ENCODE data around the gene TEN1. TPM values are rescaled to one million over a fixed set of nuclear protein-coding genes. Genes with fewer than 3 reads are reported as not detected.
A peak's percentile ranks its signal among the peaks of the same experiment; 100 is the strongest.
"Not testable (repeated sequence)": the region's sequence is repeated elsewhere in the genome, so short reads cannot be mapped to it uniquely, and the experiment has no call there.

Gene TEN1
- total and polyA plus RNA-seq, 5 donors from 2014 or later: 17.3 to 26.1 (median 21.2) TPM

DNA sequence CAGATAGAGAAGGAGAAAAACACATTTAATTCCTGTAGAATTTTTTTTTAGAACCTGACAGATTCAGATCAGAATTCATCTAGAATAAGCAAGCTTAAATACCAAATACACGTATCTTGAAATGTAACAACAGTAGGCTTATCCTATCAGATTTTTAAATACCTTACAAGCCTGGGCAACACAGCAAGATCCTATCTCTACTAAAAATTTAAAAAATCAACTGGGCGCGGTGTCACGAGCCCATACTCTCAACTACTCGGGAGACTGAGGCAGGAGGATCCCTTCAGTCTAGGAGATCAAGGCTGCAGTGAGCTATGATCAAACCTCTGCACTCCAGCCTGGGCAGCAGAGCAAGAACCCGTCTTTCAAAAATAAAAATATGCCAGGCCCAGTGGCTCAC lies 13.6 kb upstream of the TEN1 start:
- Mint-ChIP-seq H3K4me3 (peak overlapping the region in 1 of 4 donors; percentile 87), H3K27me3 (no peaks in the 10 kb centered on the region), H3K36me3 (peaks cover 9% of the 10 kb centered on the region), H3K9me3 (no peaks in the 10 kb centered on the region), H3K27ac (peak overlapping the region in 1 of 3 donors; percentile 61), H3K4me1 (peaks cover 7 to 16% (median 14%) of the 10 kb centered on the region in 4 donors)
- H3K27me3 ChIP-seq (ENCODE audit: control insufficient read depth, insufficient read depth, low read length): no peaks in the 10 kb centered on the region
- no peak overlapping the region for H3K27ac ChIP-seq (ENCODE audit: insufficient read depth, low read length, poor library complexity, severe bottlenecking)
- no peaks in the 10 kb centered on the region for H3K9me3 ChIP-seq (ENCODE audit: control insufficient read depth in 2 of 2, low read length in 2 of 2)
- H3K4me1 ChIP-seq (ENCODE audit: control insufficient read depth, insufficient read depth, low read length, poor library complexity, severe bottlenecking): no peaks in the 10 kb centered on the region
- no peak overlapping the region for H3K4me3 ChIP-seq (ENCODE audit: low read depth, low read length)
- no peak for DNase-seq
- H3K36me3 ChIP-seq (ENCODE audit: control insufficient read depth, insufficient read depth, low read length): peaks cover 10% of the 10 kb centered on the region
- ATAC-seq (ENCODE audit: low read depth in 2 of 2): no peak

DNA sequence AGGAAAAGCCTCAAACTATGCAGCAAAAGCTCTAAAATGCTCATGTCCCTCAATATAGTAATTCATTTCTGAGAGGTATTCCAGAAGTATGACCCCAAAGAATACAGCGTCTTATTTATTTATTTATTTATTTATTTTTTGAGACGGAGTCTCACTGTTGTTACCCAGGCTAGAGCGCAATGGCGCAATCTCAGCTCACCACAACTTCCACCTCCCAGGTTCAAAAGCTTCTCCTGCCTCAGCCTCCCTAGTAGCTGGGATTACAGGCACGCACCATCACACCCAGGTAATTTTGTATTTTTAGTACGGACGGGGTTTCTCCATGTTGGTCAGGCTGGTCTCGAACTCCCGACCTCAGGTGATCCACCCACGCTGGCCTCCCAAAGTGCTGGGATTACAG lies 10.0 kb upstream of the TEN1 start:
- H3K27ac Mint-ChIP-seq; DNase-seq; H3K27ac ChIP-seq (ENCODE audit: insufficient read depth, low read length, poor library complexity, severe bottlenecking); H3K9me3 ChIP-seq (ENCODE audit: control insufficient read depth in 2 of 2, low read length in 2 of 2); H3K27me3 Mint-ChIP-seq; H3K27me3 ChIP-seq (ENCODE audit: control insufficient read depth, insufficient read depth, low read length); H3K4me1 ChIP-seq (ENCODE audit: control insufficient read depth, insufficient read depth, low read length, poor library complexity, severe bottlenecking); H3K4me3 ChIP-seq (ENCODE audit: low read depth, low read length); H3K4me3 Mint-ChIP-seq; ATAC-seq (ENCODE audit: low read depth in 2 of 2); H3K9me3 Mint-ChIP-seq: not testable (repeated sequence)
- peaks cover 28% of the 10 kb centered on the region for H3K36me3 Mint-ChIP-seq
- peaks cover 15 to 22% (median 19%) of the 10 kb centered on the region in 4 donors for H3K4me1 Mint-ChIP-seq
- peaks cover 25% of the 10 kb centered on the region for H3K36me3 ChIP-seq (ENCODE audit: control insufficient read depth, insufficient read depth, low read length)

DNA sequence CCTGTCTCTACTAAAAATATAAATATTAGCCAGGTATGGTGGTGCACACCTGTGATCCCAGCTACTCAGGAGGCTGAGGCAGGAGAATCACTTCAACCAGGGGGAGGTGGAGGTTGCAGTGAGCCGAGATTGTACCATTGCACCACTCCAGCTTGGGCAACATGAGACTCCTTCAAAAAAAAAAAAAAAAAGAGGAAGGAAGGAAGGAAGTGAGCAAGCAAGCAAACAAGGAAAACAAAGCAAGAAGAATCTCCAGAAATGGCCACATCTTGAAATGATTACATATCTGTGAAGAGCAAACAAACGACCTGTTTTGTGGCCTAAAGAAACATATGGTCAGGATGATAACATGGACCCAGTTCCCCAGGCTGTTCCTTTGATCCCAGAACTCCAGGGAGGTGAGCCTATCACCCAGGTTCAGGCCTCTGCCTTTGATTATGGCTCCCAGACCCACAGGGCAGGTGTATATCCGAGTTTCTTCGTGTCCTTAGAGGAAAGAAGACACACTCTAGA lies 9.0 kb upstream of the TEN1 start:
- Mint-ChIP-seq H3K27me3 (no peaks in the 10 kb centered on the region), H3K9me3 (no peaks in the 10 kb centered on the region), H3K4me3 (no peak overlapping the region), H3K27ac (no peak overlapping the region), H3K4me1 (peaks cover 19 to 26% (median 23%) of the 10 kb centered on the region in 4 donors), H3K36me3 (peaks cover 31% of the 10 kb centered on the region)
- ATAC-seq (ENCODE audit: low read depth in 2 of 2) (no peak), DNase-seq (no peak)
- H3K36me3 ChIP-seq (ENCODE audit: control insufficient read depth, insufficient read depth, low read length): peaks cover 25% of the 10 kb centered on the region
- H3K9me3 ChIP-seq (ENCODE audit: control insufficient read depth in 2 of 2, low read length in 2 of 2): no peaks in the 10 kb centered on the region
- no peaks in the 10 kb centered on the region for H3K27me3 ChIP-seq (ENCODE audit: control insufficient read depth, insufficient read depth, low read length)
- H3K4me1 ChIP-seq (ENCODE audit: control insufficient read depth, insufficient read depth, low read length, poor library complexity, severe bottlenecking): no peaks in the 10 kb centered on the region
- no peak overlapping the region for H3K4me3 ChIP-seq (ENCODE audit: low read depth, low read length)
- H3K27ac ChIP-seq (ENCODE audit: insufficient read depth, low read length, poor library complexity, severe bottlenecking): no peak overlapping the region

DNA sequence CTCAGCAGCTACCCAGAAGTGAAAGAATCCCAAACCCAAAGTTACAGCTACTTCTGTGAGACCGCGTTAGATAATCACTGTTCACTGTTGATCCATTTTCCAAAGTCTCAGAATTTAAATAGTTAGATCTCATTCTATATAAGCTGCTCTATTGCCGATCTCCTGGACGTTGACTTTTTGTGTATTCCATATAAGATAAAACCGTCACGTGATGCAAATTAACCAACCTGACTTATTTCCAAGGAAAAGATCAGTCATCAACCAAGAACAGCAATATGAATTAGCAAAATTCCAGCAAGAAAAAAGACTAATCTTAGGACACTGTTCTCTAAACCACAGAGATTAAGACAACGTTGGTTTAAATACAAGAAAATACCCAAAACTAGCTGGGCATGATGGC lies 8.4 kb upstream of the TEN1 start:
- Histone ChIP-seq H3K4me1 (ENCODE audit: control insufficient read depth, insufficient read depth, low read length, poor library complexity, severe bottlenecking) (no peaks in the 10 kb centered on the region), H3K27ac (ENCODE audit: insufficient read depth, low read length, poor library complexity, severe bottlenecking) (no peak overlapping the region), H3K9me3 (ENCODE audit: control insufficient read depth in 2 of 2, low read length in 2 of 2) (no peaks in the 10 kb centered on the region), H3K36me3 (ENCODE audit: control insufficient read depth, insufficient read depth, low read length) (peaks cover 25% of the 10 kb centered on the region), H3K4me3 (ENCODE audit: low read depth, low read length) (no peak overlapping the region), H3K27me3 (ENCODE audit: control insufficient read depth, insufficient read depth, low read length) (no peaks in the 10 kb centered on the region)
- Mint-ChIP-seq H3K4me1 (peaks cover 19 to 27% (median 24%) of the 10 kb centered on the region in 4 donors), H3K4me3 (no peak overlapping the region), H3K27ac (peak overlapping the region in 1 of 3 donors; percentile 40), H3K36me3 (peaks cover 31% of the 10 kb centered on the region), H3K9me3 (no peaks in the 10 kb centered on the region), H3K27me3 (no peaks in the 10 kb centered on the region)
- ATAC-seq (ENCODE audit: low read depth in 2 of 2): no peak
- no peak for DNase-seq

DNA sequence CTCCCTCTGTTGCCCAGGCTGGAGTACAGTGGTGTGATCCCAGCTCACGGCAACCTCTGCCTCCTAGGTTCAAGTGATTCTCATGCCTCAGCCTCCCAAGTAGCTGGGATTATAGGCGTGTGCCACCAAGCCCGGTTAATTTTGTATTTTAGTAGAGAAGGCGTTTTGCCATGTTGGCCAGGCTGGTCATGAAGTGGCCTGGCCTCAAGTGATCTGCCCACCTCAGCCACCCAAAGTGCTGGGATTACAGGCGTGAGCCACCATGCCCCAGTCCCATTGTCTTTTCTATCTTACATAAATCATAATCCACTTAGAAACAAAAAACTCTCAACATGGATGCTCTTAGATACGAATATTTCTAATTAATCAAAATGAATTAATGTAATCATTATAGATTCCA lies 3.9 kb upstream of the TEN1 start:
- peaks cover 25 to 56% (median 38%) of the 10 kb centered on the region in 4 donors for H3K4me1 Mint-ChIP-seq
- H3K4me3 ChIP-seq (ENCODE audit: low read depth, low read length); H3K9me3 ChIP-seq (ENCODE audit: control insufficient read depth in 2 of 2, low read length in 2 of 2); H3K27me3 ChIP-seq (ENCODE audit: control insufficient read depth, insufficient read depth, low read length); DNase-seq; H3K27me3 Mint-ChIP-seq; H3K9me3 Mint-ChIP-seq; ATAC-seq (ENCODE audit: low read depth in 2 of 2); H3K27ac ChIP-seq (ENCODE audit: insufficient read depth, low read length, poor library complexity, severe bottlenecking); H3K27ac Mint-ChIP-seq: not testable (repeated sequence)
- H3K4me3 Mint-ChIP-seq: peak overlapping the region in 3 of 4 donors; percentile 38 to 61 (median 44)
- peaks cover 29% of the 10 kb centered on the region for H3K36me3 Mint-ChIP-seq
- Histone ChIP-seq H3K36me3 (ENCODE audit: control insufficient read depth, insufficient read depth, low read length) (peaks cover 18% of the 10 kb centered on the region), H3K4me1 (ENCODE audit: control insufficient read depth, insufficient read depth, low read length, poor library complexity, severe bottlenecking) (peaks cover 24% of the 10 kb centered on the region)

DNA sequence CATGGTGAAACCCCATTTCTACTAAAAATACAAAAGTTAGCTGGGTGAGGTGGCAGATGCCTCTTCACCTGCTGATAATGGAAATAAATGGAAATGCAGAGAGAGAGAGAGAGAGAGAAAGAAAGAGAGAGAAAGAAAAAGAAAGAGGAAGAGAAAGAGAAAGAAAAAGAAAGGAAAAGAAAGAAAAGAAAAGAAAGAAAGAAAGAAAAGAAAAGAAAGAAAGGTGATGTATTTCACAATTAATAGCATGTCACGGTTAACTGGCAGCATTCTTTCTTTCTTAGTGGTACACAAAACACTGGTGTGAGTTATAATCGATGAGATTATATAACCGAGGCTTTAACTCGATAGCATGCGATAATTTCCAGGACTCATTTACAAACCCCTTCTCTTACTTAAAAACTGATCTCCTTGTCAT lies 3.3 kb upstream of the TEN1 start:
- ATAC-seq (ENCODE audit: low read depth in 2 of 2): no peak
- Mint-ChIP-seq H3K27ac (peak overlapping the region in 2 of 3 donors; percentile 12 to 76), H3K4me1 (peaks cover 24 to 57% (median 41%) of the 10 kb centered on the region in 4 donors), H3K27me3 (no peaks in the 10 kb centered on the region), H3K9me3 (no peaks in the 10 kb centered on the region), H3K36me3 (peaks cover 24% of the 10 kb centered on the region), H3K4me3 (peak overlapping the region in 3 of 4 donors; percentile 38 to 65 (median 61))
- Histone ChIP-seq H3K27ac (ENCODE audit: insufficient read depth, low read length, poor library complexity, severe bottlenecking) (no peak overlapping the region), H3K4me1 (ENCODE audit: control insufficient read depth, insufficient read depth, low read length, poor library complexity, severe bottlenecking) (peaks cover 29% of the 10 kb centered on the region), H3K9me3 (ENCODE audit: control insufficient read depth in 2 of 2, low read length in 2 of 2) (no peaks in the 10 kb centered on the region), H3K36me3 (ENCODE audit: control insufficient read depth, insufficient read depth, low read length) (peaks cover 14% of the 10 kb centered on the region), H3K4me3 (ENCODE audit: low read depth, low read length) (no peak overlapping the region), H3K27me3 (ENCODE audit: control insufficient read depth, insufficient read depth, low read length) (no peaks in the 10 kb centered on the region)
- no peak for DNase-seq

DNA sequence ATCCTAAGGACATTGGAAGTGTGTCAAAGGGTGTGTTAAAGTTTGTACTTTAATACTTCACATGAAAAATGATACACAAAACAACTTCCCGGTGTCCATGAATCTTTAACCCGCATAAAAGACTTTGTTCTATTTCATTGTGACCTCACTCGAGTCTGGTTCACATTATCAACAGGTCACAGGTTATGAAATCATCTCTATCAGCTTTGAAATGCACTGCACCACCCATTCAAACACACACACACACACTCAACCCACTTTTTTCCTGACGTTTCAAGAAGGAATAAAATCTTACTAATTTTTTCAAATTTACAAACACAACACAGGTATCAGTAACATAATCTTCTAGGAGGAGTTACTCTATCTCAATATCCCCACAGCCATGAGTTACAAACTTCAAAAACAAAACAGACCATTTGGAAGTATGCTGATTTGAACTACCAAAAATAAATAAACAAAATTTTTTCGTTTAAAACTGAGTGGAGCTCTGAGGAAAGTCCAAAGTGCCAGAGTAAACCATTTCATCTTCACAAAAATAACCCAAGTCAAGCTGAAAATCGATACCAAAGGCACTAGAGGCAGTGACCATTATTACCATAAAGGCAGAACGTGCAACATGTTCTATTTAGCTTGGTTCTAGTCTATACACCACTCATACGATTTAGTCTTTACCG lies 2.7 kb upstream of the TEN1 start:
- H3K4me1 Mint-ChIP-seq: peaks cover 24 to 62% (median 42%) of the 10 kb centered on the region in 4 donors

More for the DNA sequence above, 2.7 kb upstream of the TEN1 start:
- peaks cover 14% of the 10 kb centered on the region for H3K36me3 ChIP-seq (ENCODE audit: control insufficient read depth, insufficient read depth, low read length)
- no peaks in the 10 kb centered on the region for H3K9me3 ChIP-seq (ENCODE audit: control insufficient read depth in 2 of 2, low read length in 2 of 2)
- ATAC-seq (ENCODE audit: low read depth in 2 of 2) (no peak), DNase-seq (no peak)
- no peak overlapping the region for H3K27ac ChIP-seq (ENCODE audit: insufficient read depth, low read length, poor library complexity, severe bottlenecking)
- peak overlapping the region in 2 of 3 donors; percentile 12 to 76 for H3K27ac Mint-ChIP-seq
- H3K27me3 ChIP-seq (ENCODE audit: control insufficient read depth, insufficient read depth, low read length): no peaks in the 10 kb centered on the region
- no peaks in the 10 kb centered on the region for H3K27me3 Mint-ChIP-seq
- no peaks in the 10 kb centered on the region for H3K9me3 Mint-ChIP-seq
- peaks cover 22% of the 10 kb centered on the region for H3K36me3 Mint-ChIP-seq
- peaks cover 29% of the 10 kb centered on the region for H3K4me1 ChIP-seq (ENCODE audit: control insufficient read depth, insufficient read depth, low read length, poor library complexity, severe bottlenecking)
- peak overlapping the region; percentile 50 to 97 (median 70) for H3K4me3 Mint-ChIP-seq
- no peak overlapping the region for H3K4me3 ChIP-seq (ENCODE audit: low read depth, low read length)
